LNCAP (cell line): ENCODE data around the gene VAPA.

ENCODE experiments used
- CTCF ChIP-seq: fragments of 450-650 bp; IDR thresholded peaks from 2 replicates; pipeline ENCODE4 v1.5.1; 2017; ENCODE audit warnings: mild to moderate bottlenecking

The VAPA gene

GRCh38 chr18:9913526-9914333, at the start of gene VAPA:
Gene VAPA, plus strand, starts transcription at chr18:9914016. Its CDS starts 241 bp downstream, at chr18:9914257.
- TF ChIP-seq CTCF: no peak

GRCh38 chr18:9865764-9866490, 47.9 kb upstream of the VAPA start:
- TF ChIP-seq CTCF: no peak

- no peak for TF ChIP-seq CTCF
Observed at GRCh38 chr18:9866627-9867026, 47.2 kb upstream of the VAPA start.

GRCh38 chr18:9867071-9867594, 46.7 kb upstream of the VAPA start:
- no peak for TF ChIP-seq CTCF

GRCh38 chr18:9868857-9869714, 44.7 kb upstream of the VAPA start:
- TF ChIP-seq CTCF: no peak

- TF ChIP-seq CTCF: no peak
Observed at GRCh38 chr18:9869715-9870430, 43.9 kb upstream of the VAPA start.
